Cerebellar nuclear complex (tissue), 1 donor: Measurements from ENCODE around the gene BSND.

ENCODE experiments used
- DNase-seq, 2 experiments: peaks; one replicate each; lab custom pipeline; 2025; lab: John Stamatoyannopoulos, UW

BSND gene

DNA sequence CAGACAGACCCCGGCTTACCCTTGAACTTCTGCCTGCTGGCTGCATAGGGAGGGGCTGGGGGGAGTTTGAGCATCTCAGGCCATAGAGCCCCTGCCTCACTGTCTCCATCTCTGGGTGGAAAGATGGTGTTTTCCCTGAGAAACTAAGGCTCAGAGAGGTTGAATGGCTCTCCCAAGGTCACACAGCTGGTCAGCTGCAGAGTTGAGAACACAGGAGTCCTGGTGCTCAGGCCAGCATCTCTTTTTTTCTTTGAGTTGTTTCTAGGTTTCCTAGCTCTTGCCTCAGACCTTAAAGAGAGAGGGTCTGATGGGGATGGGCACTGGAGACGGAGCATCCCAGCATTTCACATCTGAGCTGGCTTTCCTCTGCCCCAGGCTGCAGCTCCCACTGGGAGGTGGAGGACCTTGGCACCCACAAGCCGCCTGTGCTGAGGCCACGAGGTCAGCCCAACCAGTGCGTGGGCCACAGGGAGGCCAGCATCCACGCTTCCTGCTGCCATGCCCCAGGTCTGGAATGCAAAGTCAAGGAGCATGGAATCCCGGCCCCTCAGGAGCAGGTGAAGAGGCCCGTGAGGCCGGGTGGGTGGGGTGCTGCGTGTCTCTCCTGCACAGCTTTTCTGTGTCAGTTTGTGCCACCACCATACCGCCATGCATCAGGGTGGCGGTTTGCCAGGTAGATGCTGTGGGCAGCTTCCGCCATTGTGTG, 62.4 kb downstream of the BSND start:
- no peak for DNase-seq
